GM12873 (cell line): Measurements from ENCODE around the gene UGT1A8.

Experiments used
- CTCF ChIP-seq: IDR thresholded peaks from 2 replicates; pipeline ENCODE4 v1.5.1; 2012; ENCODE audit warnings: low read depth, mild to moderate bottlenecking, moderate library complexity, low read length, control low read depth; ENCODE audit not compliant: insufficient read depth; ENCODE audit errors: missing control alignments

Gene UGT1A8

DNA sequence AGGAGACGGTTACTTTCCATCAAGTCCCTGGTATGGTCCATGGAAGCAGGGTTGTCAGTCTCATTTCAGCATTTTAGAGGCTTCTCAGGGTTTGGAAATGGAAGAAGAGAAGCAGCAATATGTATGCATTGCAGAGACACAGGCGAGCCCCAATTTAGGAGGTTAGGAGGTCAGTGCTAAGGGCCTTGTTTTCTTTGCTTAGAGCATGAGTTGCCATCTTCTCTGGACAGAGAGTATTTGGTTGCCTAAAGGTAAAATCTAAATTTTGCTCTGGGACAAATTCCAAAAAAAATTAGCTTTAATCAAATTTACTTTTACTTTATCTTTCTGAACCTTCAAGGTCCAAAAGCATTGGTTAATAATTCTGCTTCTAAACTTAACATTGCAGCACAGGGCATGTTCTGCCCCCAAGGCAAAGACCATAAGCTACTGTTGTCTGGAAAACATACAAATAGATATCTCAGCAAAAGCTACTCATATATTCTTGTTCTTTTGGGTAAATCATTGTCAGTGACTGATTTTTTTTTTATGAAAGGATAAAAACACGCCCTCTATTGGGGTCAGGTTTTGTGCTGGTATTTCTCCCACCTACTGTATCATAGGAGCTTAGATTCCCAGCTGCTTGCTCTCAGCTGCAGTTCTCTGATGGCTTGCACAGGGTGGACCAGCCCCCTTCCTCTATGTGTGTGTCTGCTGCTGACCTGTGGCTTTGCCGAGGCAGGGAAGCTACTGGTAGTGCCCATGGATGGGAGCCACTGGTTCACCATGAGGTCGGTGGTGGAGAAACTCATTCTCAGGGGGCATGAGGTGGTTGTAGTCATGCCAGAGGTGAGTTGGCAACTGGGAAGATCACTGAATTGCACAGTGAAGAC, 54.1 kb downstream of the UGT1A8 start, which contains the start of gene UGT1A9:
Gene UGT1A9, plus strand, starts transcription at position 609 of the 872 bp plus-strand sequence. Its CDS starts 37 bp downstream, at position 646.
- TF ChIP-seq CTCF, result no peak

GRCh38 chr2:233672886-233673285, 55.5 kb downstream of the UGT1A8 start:
- no peak for TF ChIP-seq CTCF

- TF ChIP-seq CTCF, result no peak
Measured at GRCh38 chr2:233673896-233674295, 56.5 kb downstream of the UGT1A8 start.

- peak; percentile 8 for TF ChIP-seq CTCF
Measured at GRCh38 chr2:233674314-233674713, 56.9 kb downstream of the UGT1A8 start.

DNA sequence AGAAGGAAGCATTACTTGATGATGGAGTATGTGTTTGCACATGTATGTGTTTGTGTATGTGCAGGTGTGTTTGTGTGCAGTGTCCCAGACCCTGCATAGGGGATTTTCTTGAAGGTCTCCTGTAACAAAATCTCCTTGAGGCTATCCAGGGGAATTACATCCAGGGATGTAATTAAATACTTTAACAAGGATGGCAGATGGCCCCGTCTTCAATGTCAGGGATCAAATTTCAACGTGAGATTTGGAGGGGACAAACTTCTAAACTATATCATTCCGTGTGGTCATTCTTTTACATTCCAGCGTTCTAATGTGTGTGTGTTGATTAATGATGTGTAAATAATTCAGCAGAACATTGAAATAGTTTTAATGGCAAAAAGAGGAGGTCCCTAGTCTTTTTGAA, 57.6 kb downstream of the UGT1A8 start:
- TF ChIP-seq CTCF, result no peak

GRCh38 chr2:233676046-233676445, 58.6 kb downstream of the UGT1A8 start:
- no peak for TF ChIP-seq CTCF

- no peak for TF ChIP-seq CTCF
Measured at GRCh38 chr2:233679196-233679595, 61.8 kb downstream of the UGT1A8 start.
